ENCODE results near the gene KASH5.
A peak's percentile ranks its signal among the peaks of the same experiment; 100 is the strongest.
"Not testable (repeated sequence)": the region's sequence is repeated elsewhere in the genome, so short reads cannot be mapped to it uniquely, and the experiment has no call there.

Gene KASH5

DNA sequence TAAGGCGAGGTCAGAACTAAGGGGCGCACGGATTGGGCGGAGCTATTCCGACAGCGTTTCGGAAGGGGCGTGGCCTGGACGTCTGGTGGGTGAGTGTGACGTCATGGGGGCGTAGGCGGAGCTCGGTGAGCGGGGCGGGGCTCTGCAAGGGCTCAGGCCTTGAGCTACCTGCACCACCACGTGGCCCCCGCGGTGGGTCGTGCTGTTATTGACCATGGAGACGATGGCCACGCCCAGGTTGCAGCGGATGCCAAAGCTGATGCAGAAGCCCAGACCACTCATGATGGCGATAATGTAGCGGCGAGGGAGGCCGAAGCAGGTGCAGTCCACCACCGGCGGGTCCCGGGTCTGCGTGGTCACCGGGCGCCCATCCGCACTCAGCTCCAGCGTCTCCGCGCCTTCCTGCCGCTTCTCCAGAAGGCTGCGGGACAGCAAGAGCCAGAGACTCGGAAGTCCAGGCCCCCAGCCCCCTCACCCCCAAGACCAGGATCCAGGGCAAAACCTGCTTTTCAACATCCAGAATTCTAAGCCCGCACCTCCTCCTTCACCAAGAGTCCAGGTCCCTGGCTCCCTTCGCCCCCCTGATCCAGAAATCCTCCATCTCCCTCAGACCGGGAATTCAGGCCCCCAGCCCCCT lies 48.5 kb downstream of the KASH5 start:
- DNase-seq (ENCODE audit: low spot score): no peak

DNA sequence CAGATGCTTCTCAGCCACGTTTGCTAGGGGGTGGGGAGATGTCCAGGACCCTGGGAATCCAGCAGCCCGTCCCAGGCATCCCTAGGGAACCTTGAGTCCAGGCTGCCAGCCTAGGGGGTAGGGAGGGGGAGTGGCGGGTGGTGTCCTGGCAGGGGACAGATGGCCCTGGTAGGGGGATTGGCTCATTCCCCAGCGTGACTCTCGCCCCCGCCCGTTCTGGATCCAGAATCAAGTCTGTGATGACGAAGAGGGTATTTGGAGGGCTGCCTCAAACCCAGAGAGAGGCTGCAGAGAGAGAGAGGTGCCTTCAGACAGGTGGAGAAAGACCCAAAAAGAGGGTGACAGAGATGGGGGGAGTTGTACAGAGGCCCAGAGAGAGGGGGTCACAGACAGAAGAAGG lies 49.2 kb downstream of the KASH5 start:
- DNase-seq (ENCODE audit: low spot score): no peak

- no peak for DNase-seq (ENCODE audit: low spot score)
Measured at GRCh38 chr19:49438261-49438660, 50.2 kb downstream of the KASH5 start.

- DNase-seq (ENCODE audit: low spot score): no peak
Measured at GRCh38 chr19:49439836-49440235, 51.8 kb downstream of the KASH5 start.

GRCh38 chr19:49440439-49441209 lies 52.6 kb downstream of the KASH5 start:
- DNase-seq (ENCODE audit: low spot score): no peak

DNA sequence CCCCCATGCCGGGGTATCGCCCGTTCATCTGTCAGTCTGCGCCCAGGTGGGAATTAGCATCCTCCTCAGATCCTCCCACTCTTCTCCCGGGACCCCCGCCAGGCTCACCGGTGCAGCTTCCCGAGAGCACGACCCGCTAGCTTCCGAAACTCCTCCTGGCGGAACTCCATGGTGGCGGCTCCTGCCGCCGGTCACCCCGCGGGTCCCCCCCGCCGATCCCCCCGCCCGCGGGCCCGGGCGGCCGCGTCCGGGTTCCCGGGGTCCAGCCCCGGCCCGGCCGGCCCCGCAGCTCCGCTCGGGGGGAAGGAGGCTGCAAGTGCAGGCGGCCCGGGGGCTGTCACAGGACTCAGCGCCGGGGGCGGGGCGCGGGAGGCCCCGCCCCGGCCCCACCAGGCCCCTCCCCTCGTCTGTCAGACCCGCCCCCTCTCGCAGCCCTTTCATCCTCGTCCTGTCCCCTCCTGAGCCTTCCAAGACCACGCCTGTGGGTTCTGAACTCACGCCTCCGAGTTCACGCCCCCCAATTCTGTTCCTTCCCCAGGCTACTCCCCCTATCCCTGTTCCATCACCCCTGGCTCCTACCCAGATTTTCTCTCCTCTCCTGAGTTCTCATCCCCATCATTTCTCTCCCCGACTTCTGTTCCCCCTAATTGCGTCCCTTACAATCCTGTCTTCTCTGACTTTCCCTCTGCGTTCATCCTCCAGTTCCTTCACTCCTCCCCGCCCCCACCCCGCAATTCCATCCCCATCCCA lies 53.3 kb downstream of the KASH5 start, which contains the start of gene SLC17A7:
Gene SLC17A7, minus strand, starts transcription at position 318 of the 750 bp plus-strand sequence. Its CDS starts 148 bp downstream, at position 170.
- DNase-seq (ENCODE audit: low spot score): no peak

DNA sequence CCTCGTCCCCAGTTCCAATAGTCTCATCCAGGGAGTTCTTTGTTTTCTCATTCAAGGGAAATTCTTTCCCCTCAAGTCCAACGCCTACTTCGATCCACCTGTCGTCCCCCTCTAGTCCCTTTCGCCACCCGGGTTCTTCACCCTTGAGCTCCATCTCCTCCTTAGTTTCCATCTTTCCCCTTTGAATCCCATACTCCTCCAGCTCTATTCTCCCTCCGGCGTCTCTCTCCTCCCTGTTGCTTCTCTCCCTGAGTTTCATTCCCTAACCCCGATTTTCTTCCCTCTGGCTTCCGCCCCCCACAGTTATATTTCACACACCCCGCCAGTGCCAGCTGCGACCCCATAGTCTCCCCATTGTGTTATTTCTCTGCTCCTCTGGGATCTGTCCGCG lies 53.9 kb downstream of the KASH5 start:
- no peak for DNase-seq (ENCODE audit: low spot score)

GRCh38 chr19:49442354-49442753 lies 54.3 kb downstream of the KASH5 start:
- DNase-seq (ENCODE audit: low spot score): no peak

DNA sequence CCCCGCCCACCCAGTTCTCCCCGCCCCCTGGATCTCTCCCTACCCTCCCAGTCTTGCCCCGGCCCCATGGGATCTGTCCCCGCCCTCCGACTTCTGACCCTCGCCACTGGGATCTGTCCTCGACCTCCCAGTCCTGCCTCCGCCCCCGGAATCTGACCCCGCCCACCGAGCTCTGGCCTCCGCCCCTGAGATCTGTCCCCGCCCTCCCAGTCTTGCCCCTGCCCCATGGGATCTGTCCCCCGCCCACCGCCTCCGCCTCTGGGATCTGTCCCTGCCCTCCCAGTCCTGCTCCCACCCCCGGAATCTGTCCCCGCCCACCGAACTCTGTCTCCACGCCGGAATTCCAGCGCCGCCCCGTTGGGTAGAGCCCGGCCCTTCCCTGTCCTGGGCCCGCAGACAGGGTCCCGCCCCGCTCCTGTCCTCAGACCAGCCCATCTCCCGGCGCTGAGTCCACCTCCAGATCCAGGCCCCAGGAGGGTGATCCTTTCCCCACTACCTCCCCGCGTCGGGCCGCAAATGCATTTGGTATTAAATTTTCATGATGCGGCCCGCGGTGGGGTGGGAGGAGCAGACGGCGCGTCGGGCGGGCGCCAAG lies 54.8 kb downstream of the KASH5 start:
- DNase-seq (ENCODE audit: low spot score): peak; percentile 94

GRCh38 chr19:49443366-49444099 lies 55.5 kb downstream of the KASH5 start:
- peak; percentile 96 for DNase-seq (ENCODE audit: low spot score)

DNA sequence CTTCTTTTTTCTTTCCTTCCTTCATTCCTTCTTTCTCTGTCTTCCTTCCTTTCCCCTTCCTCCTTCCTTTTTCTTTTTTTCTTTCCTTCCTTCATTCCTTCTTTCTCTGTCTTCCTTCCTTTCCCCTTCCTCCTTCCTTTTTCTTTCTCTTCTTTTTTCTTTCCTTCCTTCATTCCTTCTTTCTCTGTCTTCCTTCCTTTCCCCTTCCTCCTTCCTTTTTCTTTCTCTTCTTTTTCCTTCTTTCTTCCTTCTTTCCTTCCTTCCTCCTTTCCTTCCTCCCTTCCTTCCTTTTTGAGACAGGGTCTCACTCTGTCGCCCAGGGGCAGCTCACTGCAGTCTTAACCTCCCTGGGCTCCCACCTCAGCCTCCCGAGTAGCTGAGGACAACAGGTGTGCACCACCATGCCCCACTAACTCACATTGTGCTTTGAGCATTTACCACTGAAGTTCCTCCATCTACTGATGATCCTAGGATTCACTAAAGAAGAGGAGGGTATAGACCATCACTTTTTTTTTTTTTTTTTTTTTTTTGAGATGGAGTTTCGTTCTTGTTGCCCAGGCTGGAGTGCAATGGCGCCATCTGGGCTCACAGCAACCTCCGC lies 56.2 kb downstream of the KASH5 start:
- not testable (repeated sequence) for DNase-seq (ENCODE audit: low spot score)

GRCh38 chr19:49445997-49446396 lies 57.9 kb downstream of the KASH5 start:
- DNase-seq (ENCODE audit: low spot score): no peak

DNA sequence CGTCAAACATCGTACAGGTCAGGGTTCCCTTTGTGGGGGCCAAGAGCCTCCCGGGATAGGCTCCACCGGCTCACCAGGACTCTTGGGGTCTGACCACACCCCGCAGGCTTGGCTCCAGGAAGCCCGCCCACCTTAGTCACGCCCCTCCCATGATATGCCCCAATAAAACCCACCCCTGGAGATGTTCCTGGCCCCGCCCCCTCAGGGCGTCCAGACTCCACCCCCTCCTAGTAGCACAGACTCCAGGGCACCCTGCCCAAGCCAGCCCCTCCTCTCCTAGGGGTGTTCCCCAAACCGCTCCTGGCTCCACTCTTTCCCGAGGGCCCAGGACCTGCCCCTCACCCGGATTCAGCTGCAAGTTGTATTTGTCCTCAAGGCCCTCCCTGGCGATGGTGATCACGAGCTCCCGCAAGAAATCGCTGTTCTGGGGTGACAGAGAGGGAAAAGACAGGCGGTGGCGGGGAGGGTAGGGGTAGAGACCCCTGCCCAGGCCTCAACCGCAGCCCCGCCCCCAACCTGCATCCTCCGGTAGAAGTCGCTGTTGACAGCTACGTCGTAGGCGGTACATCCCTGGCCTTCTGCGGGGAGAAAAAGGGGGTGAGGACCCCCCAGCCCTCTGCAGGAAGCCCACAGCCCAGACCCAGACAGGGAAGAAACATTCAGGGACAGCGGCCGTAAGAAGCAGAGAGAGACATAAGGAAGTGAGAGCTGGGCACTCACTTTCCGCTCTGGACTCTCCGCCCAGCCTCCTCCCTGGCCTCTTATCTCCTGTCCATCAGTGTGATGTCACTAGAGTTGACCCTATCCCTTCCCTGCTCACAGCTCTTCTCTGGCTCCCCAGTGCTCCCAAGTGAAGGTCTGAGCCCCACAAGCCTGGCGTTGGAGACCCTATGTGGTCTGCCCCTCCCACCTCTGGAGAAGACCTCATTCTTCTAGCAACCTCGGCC lies 59.7 kb downstream of the KASH5 start:
- no peak for DNase-seq (ENCODE audit: low spot score)

DNA sequence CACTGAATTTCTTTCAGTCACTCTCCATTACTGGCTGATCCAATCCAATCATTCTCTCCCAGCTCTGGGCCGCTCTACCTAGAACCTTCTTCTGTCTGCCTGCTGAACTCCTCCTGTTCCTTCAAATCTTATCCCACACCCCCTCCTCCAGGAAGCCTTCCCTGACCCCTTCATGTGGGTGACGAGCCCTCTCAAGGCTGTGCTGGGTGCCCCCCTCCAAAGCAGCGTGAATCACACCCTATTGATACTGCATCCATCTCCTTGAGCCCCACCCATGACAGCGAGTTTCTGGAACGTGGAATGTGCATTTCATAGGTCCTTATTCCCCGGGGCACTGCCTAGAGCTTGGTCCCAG lies 60.4 kb downstream of the KASH5 start:
- DNase-seq (ENCODE audit: low spot score): no peak

- no peak for DNase-seq (ENCODE audit: low spot score)
Measured at GRCh38 chr19:49450405-49450804, 62.4 kb downstream of the KASH5 start.

DNA sequence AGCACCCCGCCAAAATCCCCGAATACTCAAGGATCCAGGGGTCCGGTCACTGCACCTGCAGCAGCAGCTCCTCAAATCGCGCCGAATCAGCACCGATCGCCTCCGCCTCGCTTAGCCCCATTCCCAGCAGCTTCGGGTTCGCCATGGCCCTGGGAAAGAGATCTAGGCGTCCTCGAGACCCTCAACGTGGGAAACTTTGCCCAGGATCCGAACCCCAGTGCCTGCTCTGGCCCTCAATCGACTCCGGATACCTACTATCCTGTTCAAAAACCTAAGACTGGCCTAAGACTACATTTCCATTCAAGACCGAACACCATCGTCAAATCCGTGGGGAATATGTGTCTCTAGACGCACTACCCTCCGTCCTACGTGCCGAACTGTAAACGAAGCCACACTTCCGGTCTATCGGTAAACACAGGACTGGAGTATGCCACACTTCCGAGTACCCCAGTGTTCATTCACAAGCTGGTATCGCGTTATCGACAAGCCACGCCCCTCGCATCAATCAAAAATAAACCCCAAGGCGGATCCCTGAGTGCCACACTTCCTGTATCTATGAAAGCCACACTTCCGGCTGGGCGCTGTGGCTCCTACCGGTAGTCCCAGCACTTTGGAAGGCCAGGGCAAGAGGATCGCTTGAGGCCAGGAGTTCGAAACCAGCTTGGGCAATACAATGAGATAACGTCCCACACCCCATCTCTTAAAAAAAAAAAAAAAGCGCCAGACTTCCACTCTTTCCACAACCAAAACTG lies 63.6 kb downstream of the KASH5 start, which contains the start of gene PIH1D1:
Gene PIH1D1, minus strand, starts transcription at position 385 of the 752 bp plus-strand sequence. Its CDS starts 240 bp downstream, at position 145.
- peak; percentile 96 for DNase-seq (ENCODE audit: low spot score)

GRCh38 chr19:49453013-49453756 lies 65.1 kb downstream of the KASH5 start, which contains the start of gene ALDH16A1:
ALDH16A1 (plus strand) TSS chr19:49453225; CDS start chr19:49453332, 107 bp downstream.
- peak; percentile 99 for DNase-seq (ENCODE audit: low spot score)

GRCh38 chr19:49453757-49454240 lies 65.8 kb downstream of the KASH5 start:
- DNase-seq (ENCODE audit: low spot score): no peak
